ENCODE data around the gene GPR173. TPM values are rescaled to one million over a fixed set of nuclear protein-coding genes. Genes with fewer than 3 reads are reported as not detected.

The GPR173 gene
- total RNA-seq, 6 experiments from 2014 or later: 0.13 to 0.51 (median 0.23) TPM; not detected in 3

DNA sequence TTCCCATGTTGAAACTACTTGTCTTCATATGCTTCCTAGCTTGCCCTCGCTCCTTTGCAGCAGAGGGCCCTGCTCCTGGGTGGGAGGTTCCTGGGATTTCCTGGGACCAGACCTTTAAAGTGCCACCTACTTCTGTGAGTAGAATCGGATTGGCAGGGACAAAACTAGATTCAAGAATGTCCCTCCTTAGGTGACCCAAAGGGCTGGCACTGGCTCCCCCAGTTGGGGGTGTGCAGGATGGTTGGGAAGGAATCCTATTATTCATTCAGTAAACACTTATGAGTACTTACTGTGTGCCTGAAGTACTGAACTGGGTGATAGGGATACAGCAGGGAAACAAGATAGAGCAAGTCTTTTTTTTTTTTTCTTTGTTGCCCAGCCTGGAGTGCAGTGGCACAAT lies 42.8 kb downstream of the GPR173 start:
- Histone ChIP-seq H3K4me3 (no peak overlapping the region), H3K27ac (no peak overlapping the region), H3K4me1 (no peaks in the 10 kb centered on the region), H3K27me3 (no peaks in the 10 kb centered on the region), H3K36me3 (no peaks in the 10 kb centered on the region), H3K9me3 (no peaks in the 10 kb centered on the region)
- no peak for TF ChIP-seq POLR2A (IDR thresholded peaks at IDR 0.05)
- TF ChIP-seq, protein P1, sequence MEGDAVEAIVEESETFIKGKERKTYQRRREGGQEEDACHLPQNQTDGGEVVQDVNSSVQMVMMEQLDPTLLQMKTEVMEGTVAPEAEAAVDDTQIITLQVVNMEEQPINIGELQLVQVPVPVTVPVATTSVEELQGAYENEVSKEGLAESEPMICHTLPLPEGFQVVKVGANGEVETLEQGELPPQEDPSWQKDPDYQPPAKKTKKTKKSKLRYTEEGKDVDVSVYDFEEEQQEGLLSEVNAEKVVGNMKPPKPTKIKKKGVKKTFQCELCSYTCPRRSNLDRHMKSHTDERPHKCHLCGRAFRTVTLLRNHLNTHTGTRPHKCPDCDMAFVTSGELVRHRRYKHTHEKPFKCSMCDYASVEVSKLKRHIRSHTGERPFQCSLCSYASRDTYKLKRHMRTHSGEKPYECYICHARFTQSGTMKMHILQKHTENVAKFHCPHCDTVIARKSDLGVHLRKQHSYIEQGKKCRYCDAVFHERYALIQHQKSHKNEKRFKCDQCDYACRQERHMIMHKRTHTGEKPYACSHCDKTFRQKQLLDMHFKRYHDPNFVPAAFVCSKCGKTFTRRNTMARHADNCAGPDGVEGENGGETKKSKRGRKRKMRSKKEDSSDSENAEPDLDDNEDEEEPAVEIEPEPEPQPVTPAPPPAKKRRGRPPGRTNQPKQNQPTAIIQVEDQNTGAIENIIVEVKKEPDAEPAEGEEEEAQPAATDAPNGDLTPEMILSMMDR (IDR thresholded peaks at IDR 0.05): no peak
- no peak for ATAC-seq
- intact Hi-C loops (cut with DNase I): no loop called here
- no peak for DNase-seq
- 80% methylated on average over 2 of the region's 2 CpGs for WGBS (ENCODE audit: insufficient coverage, low coverage, low lambda C conversion rate, missing lambda C conversion rate)

DNA sequence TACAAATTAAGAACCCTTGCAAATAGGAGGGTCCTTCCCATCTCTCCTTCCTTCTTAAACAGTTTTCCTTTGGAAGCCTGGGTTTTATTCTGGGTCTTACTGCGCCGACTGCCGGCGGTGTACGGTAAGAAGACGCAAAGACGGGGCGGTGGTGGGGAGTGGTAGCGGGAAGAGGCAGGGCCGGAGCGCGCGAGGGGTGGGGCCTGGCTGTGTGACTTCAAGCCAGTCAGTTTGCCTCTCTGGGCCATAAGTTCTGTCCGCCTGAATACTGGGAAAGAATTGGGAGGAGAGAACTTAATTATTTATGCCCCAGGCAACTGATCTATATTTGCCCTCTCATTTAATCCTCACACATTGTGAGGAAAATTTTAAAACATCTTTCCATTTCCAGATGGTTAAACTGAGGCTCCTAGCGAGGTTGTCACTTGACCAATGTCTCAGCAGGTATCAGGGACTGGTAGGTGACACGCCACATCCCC lies 44.6 kb downstream of the GPR173 start:
- peak overlapping the region; percentile 39 to 73 (median 68) for H3K27ac ChIP-seq
- ATAC-seq (peak; percentile 72 to 79 (median 76)), DNase-seq (peak; percentile 72 to 81 (median 79))
- WGBS (ENCODE audit: insufficient coverage, low coverage, low lambda C conversion rate, missing lambda C conversion rate): 36% methylated on average over 16 of the region's 16 CpGs
- peak overlapping the region; percentile 49 to 66 (median 60) for H3K4me3 ChIP-seq
- H3K9me3 ChIP-seq: no peaks in the 10 kb centered on the region
- no peak for TF ChIP-seq POLR2A (IDR thresholded peaks at IDR 0.05)
- TF ChIP-seq, protein P1 (IDR thresholded peaks at IDR 0.05): peak; percentile 38 to 50 (median 42)
- intact Hi-C loops (cut with DNase I): no loop called here
- no peaks in the 10 kb centered on the region for H3K36me3 ChIP-seq
- no peaks in the 10 kb centered on the region for H3K27me3 ChIP-seq
- H3K4me1 ChIP-seq: no peaks in the 10 kb centered on the region

DNA sequence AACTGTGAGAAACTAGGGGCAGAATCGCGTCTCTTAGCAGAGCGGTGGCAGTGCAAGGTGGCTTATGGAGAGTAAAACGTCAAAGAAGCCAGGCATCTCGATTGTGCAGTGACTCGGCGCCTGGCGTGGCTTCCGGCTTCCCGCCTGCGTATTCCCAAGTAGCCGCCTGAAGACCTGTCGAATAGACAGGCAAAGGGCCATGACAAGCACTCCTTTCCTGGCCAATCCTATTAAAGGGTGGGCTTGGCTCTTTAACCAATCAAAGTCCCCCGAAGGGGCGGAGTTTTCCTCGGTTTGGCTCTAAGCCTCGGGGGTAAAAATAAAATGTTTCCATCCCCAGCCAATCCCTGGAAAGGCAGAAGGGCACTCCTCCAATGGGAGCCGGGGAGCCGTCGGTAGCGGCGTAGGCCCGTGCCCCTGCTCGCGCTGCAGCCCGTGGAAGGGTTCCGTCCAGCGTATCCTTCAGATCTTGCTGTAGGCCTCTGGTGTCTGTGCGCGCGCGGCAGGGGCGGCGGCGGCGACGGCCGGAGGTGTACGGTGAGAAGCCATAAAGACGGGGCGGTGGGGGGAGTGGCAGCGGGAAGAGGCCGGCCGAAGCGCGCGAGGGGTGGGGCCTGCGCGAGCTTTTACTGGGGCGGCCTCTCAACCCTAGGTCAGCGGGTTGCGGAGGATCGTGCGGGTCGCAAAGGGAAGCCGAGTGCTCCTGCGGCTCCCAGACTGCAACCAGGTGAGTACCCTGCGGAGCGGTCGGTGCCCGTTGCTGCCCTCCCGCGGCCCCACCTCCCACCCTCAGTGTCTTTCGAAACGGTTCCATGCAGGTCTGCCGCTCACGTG lies 45.4 kb downstream of the GPR173 start, which contains the start of gene KANTR:
KANTR (plus strand) TSS at position 395 of the 834 bp plus-strand sequence. CDS start 30,131 bp downstream, outside the sequence.
- Histone ChIP-seq H3K4me1 (no peaks in the 10 kb centered on the region), H3K27ac (peak within 1 kb of the TSS; percentile 64 to 73 (median 68)), H3K9me3 (no peaks in the 10 kb centered on the region), H3K36me3 (no peaks in the 10 kb centered on the region), H3K27me3 (no peaks in the 10 kb centered on the region), H3K4me3 (peak within 1 kb of the TSS; percentile 49 to 66 (median 60))
- intact Hi-C loops (cut with DNase I): no loop called here
- WGBS (ENCODE audit: insufficient coverage, low coverage, low lambda C conversion rate, missing lambda C conversion rate): 21% methylated on average over 32 of the region's 67 CpGs
- ATAC-seq (peak; percentile 90 to 92 (median 90)), DNase-seq (peak; percentile 76 to 87 (median 83))
- TF ChIP-seq, protein P1 (IDR thresholded peaks at IDR 0.05): no peak
- peak; percentile 76 for TF ChIP-seq POLR2A (IDR thresholded peaks at IDR 0.05)

DNA sequence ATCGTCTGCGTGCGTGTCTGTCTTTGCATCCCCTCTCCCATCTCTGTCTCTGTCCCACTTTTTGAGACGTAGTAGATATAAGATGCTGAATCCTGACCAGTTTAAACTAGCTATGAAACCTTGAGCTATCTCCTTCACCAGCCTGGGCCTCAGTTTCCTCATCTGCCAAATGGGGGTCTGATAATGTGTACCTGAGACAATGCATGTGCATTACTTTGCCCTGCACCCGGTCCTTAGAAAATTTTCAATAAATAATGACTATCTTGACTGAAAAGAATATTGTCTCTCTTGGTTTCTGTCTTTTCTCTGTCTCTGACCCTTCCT lies 46.0 kb downstream of the GPR173 start:
- Histone ChIP-seq H3K27me3 (no peaks in the 10 kb centered on the region), H3K36me3 (no peaks in the 10 kb centered on the region), H3K27ac (peak overlapping the region; percentile 64 to 73 (median 64)), H3K9me3 (no peaks in the 10 kb centered on the region), H3K4me3 (peak overlapping the region; percentile 49 to 66 (median 60)), H3K4me1 (no peaks in the 10 kb centered on the region)
- 13% methylated on average over 5 of the region's 5 CpGs for WGBS (ENCODE audit: insufficient coverage, low coverage, low lambda C conversion rate, missing lambda C conversion rate)
- intact Hi-C loops (cut with DNase I): no loop called here
- TF ChIP-seq POLR2A (IDR thresholded peaks at IDR 0.05): no peak
- TF ChIP-seq, protein P1 (IDR thresholded peaks at IDR 0.05): no peak
- ATAC-seq (no peak), DNase-seq (no peak)
